Fibroblast of lung (primary cell): ENCODE data around the gene BATF. TPM values are rescaled to one million over a fixed set of nuclear protein-coding genes. Genes with fewer than 3 reads are reported as not detected.

Experiments
- DNase-seq, 2 donors: peaks; one replicate each; pipeline versions ENCODE4 v3.0.0 to v3.0.0-alpha.2; 2010; ENCODE audit warnings: low read depth in 2 of 2
- H2AFZ ChIP-seq: 2 replicates; pipeline ENCODE4 v1.5.1; 2012; ENCODE audit warnings: low read length, control low read depth, inconsistent platforms
- H3K27ac ChIP-seq: 2 replicates; pipeline ENCODE4 v1.5.1; 2011; ENCODE audit warnings: low read length, control low read depth; ENCODE audit not compliant: insufficient read depth
- H3K27me3 ChIP-seq: 2 replicates; pipeline ENCODE4 v1.5.1; 2011; ENCODE audit warnings: mild to moderate bottlenecking, low read length; ENCODE audit not compliant: control insufficient read depth, insufficient read depth
- H3K36me3 ChIP-seq: 2 replicates; pipeline ENCODE4 v1.5.1; 2011; ENCODE audit warnings: low read length; ENCODE audit not compliant: control insufficient read depth, insufficient read depth
- H3K4me1 ChIP-seq: 2 replicates; pipeline ENCODE4 v1.5.1; 2011; ENCODE audit warnings: low read length; ENCODE audit not compliant: control insufficient read depth, insufficient read depth; ENCODE audit errors: extremely low read depth
- H3K4me2 ChIP-seq: 2 replicates; pipeline ENCODE4 v1.5.1; 2011; ENCODE audit warnings: low read length, control low read depth; ENCODE audit not compliant: insufficient read depth; ENCODE audit errors: extremely low read depth
- H3K4me3 ChIP-seq, 4 experiments: fragments of 200-600 bp in 1 of 4; sonication (generic) in 1 of 4; replicated peaks in 1 of 4; 2 replicates each; pipeline ENCODE4 v1.5.1; 2011 to 2016; ENCODE audit warnings: low read length in 4 of 4, low read depth in 3 of 4, mild to moderate bottlenecking in 3 of 4, control low read depth in 2 of 4, inconsistent platforms in 1 of 4, mixed read lengths in 1 of 4; ENCODE audit not compliant: insufficient read depth in 1 of 4; ENCODE audit errors: control extremely low read depth in 1 of 4
- H3K79me2 ChIP-seq: 2 replicates; pipeline ENCODE4 v1.5.1; 2012; ENCODE audit warnings: mild to moderate bottlenecking, low read length, inconsistent platforms; ENCODE audit not compliant: control insufficient read depth, insufficient read depth
- H3K9ac ChIP-seq: 2 replicates; pipeline ENCODE4 v1.5.1; 2011; ENCODE audit warnings: mild to moderate bottlenecking, low read length, control low read depth; ENCODE audit not compliant: insufficient read depth
- H3K9me3 ChIP-seq: 2 replicates; pipeline ENCODE4 v1.5.1; 2012; ENCODE audit warnings: low read depth, low read length; ENCODE audit not compliant: control insufficient read depth, insufficient read depth
- H4K20me1 ChIP-seq: 2 replicates; pipeline ENCODE4 v1.5.1; 2011; ENCODE audit warnings: low read length; ENCODE audit not compliant: control insufficient read depth, insufficient read depth; ENCODE audit errors: extremely low read depth
- EZH2 ChIP-seq: IDR thresholded peaks from 2 replicates; pipeline ENCODE4 v1.5.1; 2012; ENCODE audit warnings: low read length, control low read depth, mild to moderate bottlenecking; ENCODE audit errors: missing control alignments
- polyA plus RNA-seq, 2 donors: library from polyadenylated mRNA; depleted of rRNA in 1 of 2; stranded (reverse) in 1 of 2; unstranded in 1 of 2; fragments of >200 nt; gene quantifications; 2 replicates each; pipeline ENCODE4 v1.2.1, GENCODE V29; 2011 to 2012; ENCODE audit warnings: missing spikeins in 1 of 2
- total RNA-seq: library from RNA; depleted of rRNA; stranded (reverse); fragments of >200 nt; gene quantifications from 2 replicates; pipeline ENCODE4 v1.2.1, GENCODE V29; 2014
- TF ChIP-seq, protein P1 (sequence below), 2 donors: IDR thresholded peaks in 1 of 2; conservative IDR thresholded peaks in 1 of 2; 1 replicate in 1 of 2; 2 replicates in 1 of 2; pipeline ENCODE4 v1.5.1; 2011 to 2012; ENCODE audit warnings: low read length in 2 of 2, control low read depth in 1 of 2, inconsistent platforms in 1 of 2, low read depth in 1 of 2, mild to moderate bottlenecking in 1 of 2

BATF gene
- total and polyA plus RNA-seq, 2 donors (not counting 1 experiment from before 2014, with no cell fraction given) = 0.50 TPM; not detected in 1

DNA sequence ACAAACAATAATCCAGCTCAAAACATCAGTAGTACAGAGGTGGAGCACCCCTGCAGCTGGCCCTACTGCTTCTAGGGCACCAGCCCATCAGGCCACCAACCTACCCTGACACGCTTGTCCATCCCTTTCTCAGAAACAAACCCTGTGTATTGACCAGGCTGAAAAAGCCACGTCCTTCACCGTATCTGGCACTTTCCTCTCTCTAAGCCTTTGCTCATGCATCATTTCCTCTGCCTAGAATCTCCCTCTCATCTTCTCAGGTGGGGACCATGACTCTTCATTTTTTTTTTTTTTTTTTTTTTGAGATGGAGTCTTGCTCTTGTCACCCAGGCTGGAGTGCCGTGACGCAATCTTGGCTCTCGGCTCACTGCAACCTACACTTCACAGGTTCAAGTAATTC, 30.9 kb downstream of the BATF start:
- Histone ChIP-seq H3K27me3 (peaks cover 4% of the 10 kb centered on the region), H3K27ac (no peak overlapping the region), H2AFZ (no peak overlapping the region), H3K4me2 (no peak overlapping the region), H4K20me1 (no peaks in the 10 kb centered on the region), H3K4me3 (no peak overlapping the region), H3K79me2 (no peaks in the 10 kb centered on the region), H3K9me3 (no peaks in the 10 kb centered on the region), H3K4me1 (no peaks in the 10 kb centered on the region), H3K9ac (no peak overlapping the region), H3K36me3 (no peaks in the 10 kb centered on the region)
- no peak for DNase-seq
- TF ChIP-seq, protein P1, sequence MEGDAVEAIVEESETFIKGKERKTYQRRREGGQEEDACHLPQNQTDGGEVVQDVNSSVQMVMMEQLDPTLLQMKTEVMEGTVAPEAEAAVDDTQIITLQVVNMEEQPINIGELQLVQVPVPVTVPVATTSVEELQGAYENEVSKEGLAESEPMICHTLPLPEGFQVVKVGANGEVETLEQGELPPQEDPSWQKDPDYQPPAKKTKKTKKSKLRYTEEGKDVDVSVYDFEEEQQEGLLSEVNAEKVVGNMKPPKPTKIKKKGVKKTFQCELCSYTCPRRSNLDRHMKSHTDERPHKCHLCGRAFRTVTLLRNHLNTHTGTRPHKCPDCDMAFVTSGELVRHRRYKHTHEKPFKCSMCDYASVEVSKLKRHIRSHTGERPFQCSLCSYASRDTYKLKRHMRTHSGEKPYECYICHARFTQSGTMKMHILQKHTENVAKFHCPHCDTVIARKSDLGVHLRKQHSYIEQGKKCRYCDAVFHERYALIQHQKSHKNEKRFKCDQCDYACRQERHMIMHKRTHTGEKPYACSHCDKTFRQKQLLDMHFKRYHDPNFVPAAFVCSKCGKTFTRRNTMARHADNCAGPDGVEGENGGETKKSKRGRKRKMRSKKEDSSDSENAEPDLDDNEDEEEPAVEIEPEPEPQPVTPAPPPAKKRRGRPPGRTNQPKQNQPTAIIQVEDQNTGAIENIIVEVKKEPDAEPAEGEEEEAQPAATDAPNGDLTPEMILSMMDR (conservative IDR thresholded peaks at IDR 0.05 in 1 of 2, IDR thresholded peaks at IDR 0.05 in 1 of 2; ENCODE audit: low read depth in 1 of 2, low read length in 2 of 2) = no peak
- TF ChIP-seq EZH2 = no peak

DNA sequence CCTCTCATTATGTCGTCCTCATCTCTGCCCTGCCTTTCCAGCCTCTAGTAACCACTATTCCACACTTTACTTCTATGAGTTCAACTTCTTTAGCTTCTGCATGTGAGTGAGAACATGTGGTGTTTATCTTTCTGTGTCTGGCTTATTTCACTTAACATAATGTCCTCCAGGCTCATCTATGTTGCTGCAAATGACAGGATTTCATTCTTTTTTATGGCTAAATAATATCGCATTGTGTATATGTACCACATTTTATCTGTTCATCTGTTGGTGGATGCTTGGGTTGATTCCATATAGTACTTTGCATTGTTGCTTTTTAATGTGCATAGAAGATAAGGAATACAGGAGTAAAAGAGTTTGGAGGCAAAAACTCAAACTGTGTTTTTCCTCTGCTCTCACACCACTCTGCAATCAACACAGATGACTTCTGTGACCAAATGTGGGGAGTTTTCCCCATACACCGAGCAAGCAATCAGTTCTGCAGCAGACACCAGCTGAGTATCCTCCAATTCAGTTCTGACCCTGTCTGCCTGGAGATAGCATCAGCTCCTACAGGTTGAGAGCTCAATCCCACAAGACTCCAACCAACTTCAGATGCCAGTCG, 31.6 kb downstream of the BATF start:
- Histone ChIP-seq H3K4me2 (no peak overlapping the region), H3K36me3 (no peaks in the 10 kb centered on the region), H3K27me3 (peaks cover 4% of the 10 kb centered on the region), H3K9me3 (no peaks in the 10 kb centered on the region), H4K20me1 (no peaks in the 10 kb centered on the region), H3K4me3 (no peak overlapping the region), H3K9ac (no peak overlapping the region), H3K4me1 (no peaks in the 10 kb centered on the region), H3K79me2 (no peaks in the 10 kb centered on the region), H2AFZ (no peak overlapping the region), H3K27ac (no peak overlapping the region)
- DNase-seq = no peak
- TF ChIP-seq, protein P1 (conservative IDR thresholded peaks at IDR 0.05 in 1 of 2, IDR thresholded peaks at IDR 0.05 in 1 of 2; ENCODE audit: low read depth in 1 of 2, low read length in 2 of 2) = no peak
- TF ChIP-seq EZH2 = no peak

DNA sequence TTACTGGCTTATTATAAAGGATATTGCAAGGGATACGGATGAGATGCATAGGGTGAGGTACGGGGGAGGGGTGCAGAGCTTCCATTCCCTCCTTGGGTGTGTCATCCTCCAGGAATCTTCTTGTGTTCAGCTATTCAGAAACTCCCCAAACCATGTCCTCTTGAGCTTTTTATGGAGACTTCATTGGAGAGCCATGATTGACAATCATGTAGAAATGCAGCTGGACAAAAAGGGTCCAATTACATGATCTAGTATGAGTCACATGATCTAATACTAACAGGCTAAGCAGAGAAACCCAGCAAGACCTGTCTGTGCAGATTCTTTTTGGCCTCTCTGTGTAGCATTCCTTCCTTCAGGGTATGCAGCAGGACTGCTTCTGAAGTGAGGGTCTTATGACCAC, 32.2 kb downstream of the BATF start:
- H3K27me3 ChIP-seq = peaks cover 4% of the 10 kb centered on the region
- no peaks in the 10 kb centered on the region for H3K4me1 ChIP-seq
- H2AFZ ChIP-seq = no peak overlapping the region
- H3K27ac ChIP-seq = no peak overlapping the region
- H3K9me3 ChIP-seq = no peaks in the 10 kb centered on the region
- H4K20me1 ChIP-seq = no peaks in the 10 kb centered on the region
- H3K4me3 ChIP-seq = no peak overlapping the region
- H3K4me2 ChIP-seq = no peak overlapping the region
- H3K79me2 ChIP-seq = no peaks in the 10 kb centered on the region
- no peak overlapping the region for H3K9ac ChIP-seq
- no peaks in the 10 kb centered on the region for H3K36me3 ChIP-seq
- DNase-seq = peak; percentile 25 to 33
- TF ChIP-seq, protein P1 (conservative IDR thresholded peaks at IDR 0.05 in 1 of 2, IDR thresholded peaks at IDR 0.05 in 1 of 2; ENCODE audit: low read depth in 1 of 2, low read length in 2 of 2) = no peak
- TF ChIP-seq EZH2 = no peak
